HG02981 (cell line): ENCODE results near the gene TMA7B.

Experiments used
- ATAC-seq: cut with Tn5 transposase; IDR thresholded peaks from one replicate; pipeline ENCODE4 v1.9.1; 2021; ENCODE audit warnings: mild to moderate bottlenecking, moderate library complexity; ENCODE audit not compliant: unreplicated experiment

The TMA7B gene

DNA sequence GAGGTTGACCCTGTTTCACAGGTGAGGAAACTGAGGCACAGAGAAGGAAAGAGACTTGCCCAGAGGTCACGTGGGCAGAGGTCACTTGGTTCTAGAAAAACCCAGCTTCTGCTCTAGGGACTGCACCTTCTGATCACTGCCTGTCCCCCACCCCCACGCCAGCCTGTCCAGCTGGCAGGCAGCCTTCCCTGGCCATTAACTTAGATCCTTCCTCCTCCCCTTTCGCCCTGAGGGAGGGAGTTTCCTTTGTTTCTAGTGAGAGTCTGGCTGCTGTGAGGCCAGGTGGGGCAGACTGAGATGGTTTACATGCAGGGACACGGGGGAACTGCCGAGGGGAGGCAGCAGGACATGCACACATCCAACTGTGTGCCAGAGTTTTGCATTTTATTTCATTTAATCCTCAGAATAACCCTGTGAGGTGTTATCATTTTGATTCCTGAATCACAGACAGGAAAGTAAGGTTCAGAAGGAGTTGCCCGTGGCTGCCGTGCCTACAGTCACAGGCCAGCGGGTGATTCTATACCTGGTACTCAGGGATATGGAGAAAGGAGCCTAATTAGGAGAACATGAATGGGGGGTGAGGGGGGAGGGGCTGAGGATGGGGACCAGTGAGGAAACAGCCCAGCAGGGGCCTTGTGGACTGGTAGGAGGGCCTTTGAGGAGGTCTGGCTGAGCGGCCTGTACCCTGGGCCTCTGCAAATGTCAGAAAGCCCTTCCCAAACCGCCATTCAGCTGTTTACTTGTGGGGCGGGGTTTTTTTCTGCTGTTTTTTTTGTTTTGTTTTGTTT lies 37.9 kb downstream of the TMA7B start:
- no peak for ATAC-seq

DNA sequence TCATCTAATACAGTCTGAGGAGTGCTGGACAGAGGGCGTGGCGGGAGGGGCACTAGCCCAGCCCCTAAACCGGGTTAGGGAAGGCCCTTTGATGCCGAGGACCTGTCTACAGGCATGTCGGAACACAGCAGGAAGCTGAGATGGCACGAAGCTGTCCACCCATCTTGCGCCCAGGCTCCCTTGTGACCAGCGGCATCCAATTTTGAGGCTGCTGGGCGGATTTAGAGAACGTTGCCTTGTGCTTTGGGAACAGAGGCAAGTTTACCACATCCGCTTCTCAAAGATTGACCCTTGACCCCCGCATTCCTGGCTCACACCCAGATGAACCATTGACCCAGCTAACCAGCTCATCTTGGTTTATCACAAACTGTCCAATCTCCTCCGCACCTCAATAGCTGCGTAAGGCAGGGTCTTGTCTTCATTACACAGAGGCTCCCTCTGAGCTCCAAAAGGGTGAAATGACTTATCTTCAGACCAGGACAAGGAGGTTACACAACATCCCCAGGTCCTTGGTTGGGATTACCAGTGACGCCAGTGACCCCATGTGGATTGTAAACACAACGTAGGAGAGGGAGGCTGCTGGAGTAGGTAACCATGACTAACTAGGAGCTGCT lies 39.1 kb downstream of the TMA7B start:
- ATAC-seq, result no peak

GRCh38 chr22:40000171-40000570 lies 40.0 kb downstream of the TMA7B start:
- ATAC-seq, result no peak

DNA sequence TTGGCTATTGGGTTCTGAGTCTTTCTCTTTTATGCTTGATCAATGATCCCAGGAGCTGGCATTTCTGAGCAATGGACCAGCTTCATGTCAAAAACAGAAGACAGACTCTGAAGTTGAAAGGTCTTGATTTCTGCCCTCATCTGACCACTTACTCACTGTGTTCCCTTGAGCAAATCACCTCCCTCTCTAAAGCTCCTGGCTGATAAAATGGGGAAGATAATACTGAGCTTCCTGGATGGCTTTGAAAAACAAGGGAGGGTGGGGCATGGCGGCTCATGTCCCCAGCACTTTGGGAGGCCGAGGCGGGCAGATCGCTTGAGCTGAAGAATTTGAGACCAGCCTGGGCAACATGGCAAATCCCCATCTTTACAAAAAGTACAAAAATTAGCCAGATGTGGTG lies 40.9 kb downstream of the TMA7B start:
- no peak for ATAC-seq

DNA sequence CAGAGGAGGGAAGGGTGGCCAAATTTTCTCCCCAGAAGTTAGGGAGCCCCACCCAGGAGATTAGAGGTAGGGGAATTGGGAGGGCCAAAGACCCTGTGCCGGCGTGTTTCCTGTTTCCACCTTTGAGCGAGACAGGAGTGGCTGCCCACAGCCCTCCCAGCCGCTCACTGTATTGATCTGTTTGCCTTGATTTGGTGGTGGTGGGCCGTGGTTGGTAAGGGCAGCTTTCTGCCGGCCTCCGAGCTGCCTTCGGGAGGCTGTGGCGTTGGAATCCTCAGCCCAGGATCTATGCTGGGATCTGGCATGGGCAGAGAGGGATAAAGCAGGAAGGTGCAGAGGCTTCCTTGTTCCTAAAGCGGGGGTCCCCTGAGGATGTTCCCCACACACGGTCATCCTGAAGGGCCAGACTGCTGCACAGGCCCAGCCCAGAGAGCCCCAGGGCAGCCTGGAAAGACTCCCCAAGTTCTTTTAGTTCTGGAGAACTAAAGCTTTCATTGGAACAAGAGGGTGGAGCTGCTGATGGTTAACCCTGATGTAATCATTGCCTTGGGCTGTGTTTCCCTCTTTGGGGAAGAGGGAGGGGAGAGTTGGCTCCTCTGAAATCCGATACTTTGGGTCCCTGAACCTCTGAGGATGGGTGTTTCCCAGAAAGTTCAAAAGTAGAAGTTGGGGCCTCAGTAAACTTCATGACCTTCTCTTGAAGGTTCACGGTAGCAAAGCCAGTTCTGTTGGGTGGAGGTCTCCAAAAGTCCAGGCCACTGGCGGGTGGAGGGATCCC lies 41.8 kb downstream of the TMA7B start:
- no peak for ATAC-seq

GRCh38 chr22:40002935-40003715 lies 42.9 kb downstream of the TMA7B start:
- no peak for ATAC-seq

- ATAC-seq, result no peak
These were observed 44.6 kb downstream of the TMA7B start for GRCh38 chr22:40004836-40005235.

DNA sequence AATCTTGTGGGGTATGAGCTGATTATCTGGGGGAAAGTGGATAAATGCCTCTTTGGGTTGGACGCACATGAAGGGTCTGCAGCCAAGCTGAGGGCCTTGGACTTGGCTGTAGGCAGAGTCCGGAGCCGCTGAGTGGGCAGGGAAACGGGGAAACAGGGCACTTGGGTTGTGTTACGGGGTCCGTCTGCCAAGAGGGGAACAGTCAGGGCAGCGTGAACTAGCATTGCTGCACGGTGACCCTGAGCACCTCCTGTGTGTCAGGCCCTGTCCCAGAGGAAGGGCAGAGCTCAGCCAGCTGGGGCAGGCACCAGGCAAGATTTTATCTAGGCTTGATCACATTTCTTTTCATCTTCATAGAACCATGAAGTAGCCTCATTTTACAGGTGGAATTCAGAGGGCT lies 46.4 kb downstream of the TMA7B start:
- no peak for ATAC-seq

DNA sequence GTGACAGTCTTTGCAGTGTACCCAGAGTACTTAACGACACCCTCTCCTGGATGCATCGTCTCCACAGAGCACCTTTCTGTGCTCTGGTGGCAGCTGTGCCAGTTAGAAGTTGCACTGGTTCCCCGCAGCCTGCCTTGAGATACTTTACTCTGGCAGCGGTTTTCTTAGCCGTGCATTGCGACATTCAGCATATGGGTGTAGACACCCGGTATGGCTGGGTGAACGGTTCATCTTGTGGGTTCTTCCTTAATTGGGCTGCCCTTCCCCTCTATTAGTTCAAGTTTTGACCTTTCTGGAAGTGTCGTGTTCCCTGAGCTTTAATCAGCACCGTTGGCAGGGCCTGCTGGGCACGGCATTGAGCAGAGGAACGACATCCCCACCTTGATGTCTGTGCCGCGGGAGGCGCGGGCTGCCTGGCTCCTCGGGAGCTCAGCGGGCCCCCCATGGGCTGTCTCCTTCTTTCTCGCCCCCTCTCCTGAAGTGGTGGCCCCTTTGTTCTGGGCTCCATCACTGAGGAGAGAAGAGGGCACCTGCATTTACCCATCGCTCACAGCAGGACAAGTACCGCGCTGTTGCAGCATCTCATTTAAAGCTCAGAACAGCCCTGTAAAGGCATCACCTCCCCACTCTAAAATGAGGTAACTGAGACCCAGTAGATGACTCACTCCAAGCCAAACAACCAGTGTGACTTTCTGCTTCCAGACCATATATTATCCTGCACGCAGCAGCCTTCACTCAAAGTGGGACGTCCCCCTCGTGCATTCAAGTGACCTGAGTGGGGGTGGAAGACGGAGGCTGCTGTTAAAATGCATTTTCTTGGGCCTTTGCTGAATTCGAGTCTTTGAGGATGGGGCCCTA lies 47.9 kb downstream of the TMA7B start:
- no peak for ATAC-seq

GRCh38 chr22:40008726-40009291 lies 48.6 kb downstream of the TMA7B start:
- ATAC-seq, result no peak

DNA sequence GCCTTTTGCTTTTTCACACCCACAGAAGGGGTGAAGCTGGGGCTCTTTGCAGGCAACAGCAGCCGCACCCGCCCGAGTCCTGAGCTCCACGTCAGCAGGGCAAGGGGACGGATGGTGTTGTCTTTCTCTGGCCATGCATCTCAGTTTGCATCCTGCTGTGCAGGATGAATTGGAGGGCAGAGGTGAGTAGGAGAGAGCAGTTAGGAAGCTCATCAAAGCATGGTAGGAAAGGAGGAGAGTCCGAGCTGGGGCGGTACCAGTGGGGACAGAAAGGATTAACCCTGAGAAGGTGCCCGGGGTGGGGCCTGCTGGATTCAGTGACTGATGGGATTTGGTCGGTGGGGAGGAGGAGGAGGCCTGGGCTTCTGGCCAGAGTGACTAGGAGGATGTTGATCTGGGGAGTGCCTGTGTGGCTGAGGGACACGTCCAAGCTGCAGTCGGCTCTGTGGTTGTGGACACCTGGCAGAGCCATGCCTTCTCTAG lies 49.1 kb downstream of the TMA7B start:
- no peak for ATAC-seq

DNA sequence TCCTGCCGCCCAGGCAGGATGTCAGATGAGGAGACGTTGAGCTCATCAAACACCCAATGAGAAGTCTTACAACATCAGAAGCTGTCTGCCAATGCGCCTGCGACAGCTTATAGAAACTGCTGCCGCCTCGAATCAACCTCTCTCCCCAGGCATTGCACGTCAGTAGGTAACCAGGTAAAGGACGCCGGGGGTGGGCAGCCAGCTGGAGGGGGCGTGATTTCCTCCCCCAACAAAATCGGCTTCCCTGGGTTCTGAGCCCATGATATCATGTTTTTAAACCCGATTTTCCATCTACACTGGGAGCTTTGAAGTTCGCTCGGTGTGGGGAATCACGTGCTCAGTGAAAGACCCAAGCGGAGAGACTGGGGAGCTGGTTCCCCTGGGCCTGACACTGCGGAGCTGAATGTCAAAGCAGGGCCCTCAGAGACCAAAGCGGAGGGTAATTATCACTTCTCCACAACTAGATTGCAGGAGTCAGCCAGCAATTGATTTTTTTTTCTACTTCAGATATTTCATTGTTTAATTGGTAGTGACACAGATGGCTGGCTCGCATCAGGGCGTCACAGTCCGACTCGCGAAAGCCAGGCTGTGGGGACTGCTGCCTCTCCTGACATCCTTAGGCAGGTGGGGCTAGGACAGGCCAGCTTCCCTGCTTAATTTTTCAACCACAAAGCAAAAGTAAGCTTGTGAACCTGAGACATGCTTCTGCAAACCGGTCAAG lies 49.9 kb downstream of the TMA7B start:
- ATAC-seq, result no peak

- no peak for ATAC-seq
These were observed 50.5 kb downstream of the TMA7B start for GRCh38 chr22:40010746-40011145.
